Stomach (tissue), 9 donors: ENCODE results near the gene COX14. TPM values are rescaled to one million over a fixed set of nuclear protein-coding genes. Genes with fewer than 3 reads are reported as not detected.

ENCODE experiments used
- DNase-seq, 2 donors: peaks; one replicate each; pipeline versions ENCODE4 v3.0.0 to v3.0.0-alpha.2; 2013 to 2019
- H3K27ac ChIP-seq, 5 donors: fragments of 200-600 bp in 4 of 5; sonication (generic) in 4 of 5; one replicate each; pipeline ENCODE4 v1.5.1; 2013 to 2019; ENCODE audit warnings: mild to moderate bottlenecking in 1 of 5, moderate library complexity in 1 of 5
- H3K27me3 ChIP-seq, 3 donors: fragments of 200-600 bp; sonication (generic); one replicate each; pipeline ENCODE4 v1.5.1; 2017 to 2019; ENCODE audit warnings: mixed run types in 1 of 3
- H3K36me3 ChIP-seq, 4 donors: fragments of 200-600 bp; sonication (generic); 1 replicate in 3 of 4; 2 replicates in 1 of 4; pipeline ENCODE4 v1.5.1; 2016 to 2019
- H3K4me1 ChIP-seq, 4 donors: fragments of 200-600 bp; sonication (generic); one replicate each; pipeline ENCODE4 v1.5.1; 2016 to 2019
- H3K4me3 ChIP-seq, 4 donors: fragments of 200-600 bp; sonication (generic) in 3 of 4; one replicate each; pipeline ENCODE4 v1.5.1; 2016 to 2019; ENCODE audit warnings: mild to moderate bottlenecking in 1 of 4
- H3K9me3 ChIP-seq, 4 donors: fragments of 200-600 bp; sonication (generic); one replicate each; pipeline ENCODE4 v1.5.1; 2016 to 2019
- CTCF ChIP-seq, 7 experiments: fragments of 450-650 bp in 4 of 7; fragments of 200-600 bp in 3 of 7; sonication (generic) in 3 of 7; IDR thresholded peaks; one replicate each; pipeline ENCODE4 v1.5.1; 2016 to 2019; ENCODE audit warnings: antibody characterized with exemption in 7 of 7, control low read depth in 2 of 7, mild to moderate bottlenecking in 1 of 7
- EP300 ChIP-seq: sonication (generic); formaldehyde crosslinking; IDR thresholded peaks from one replicate; pipeline ENCODE4 v1.6.1; 2017; ENCODE audit warnings: antibody characterized with exemption
- POLR2A ChIP-seq, 4 donors: fragments of 450-650 bp; IDR thresholded peaks; one replicate each; pipeline ENCODE4 v1.6.1; 2016; ENCODE audit warnings: antibody characterized with exemption in 4 of 4, control low read depth in 2 of 4, mild to moderate bottlenecking in 1 of 4, moderate library complexity in 1 of 4
- POLR2AphosphoS5 ChIP-seq, 3 donors: sonication (generic); formaldehyde crosslinking; IDR thresholded peaks; one replicate each; pipeline ENCODE4 v1.6.1; 2016; ENCODE audit warnings: antibody characterized with exemption in 3 of 3
- WGBS, 5 donors: extraction: QIAGEN DNeasy Blood & Tissue Kit in 3 of 5; methylation state at CpG; one replicate each; pipeline versions ENCODE4 v1.1.5 to v1.1.7; 2013 to 2018; 5-methylcytosine and 5-hydroxymethylcytosine counted together
- intact Hi-C: fragments of 100-400 bp; cut with DNase I; formaldehyde crosslinking; loops from one replicate; pipeline ENCODE4 v1.15.1; 2023; ENCODE audit warnings: low total_unique reads
- polyA plus RNA-seq, 3 donors: library from polyadenylated mRNA; stranded (reverse); fragments of 200-250 nt; gene quantifications; one replicate each; pipeline ENCODE4 v1.2.3, GENCODE V29; 2013
- total RNA-seq, 5 donors: library from RNA; depleted of rRNA; stranded (reverse); fragments of >200 nt; gene quantifications; one replicate each; pipeline versions ENCODE4 v1.1.0 to v1.2.3, GENCODE V29; 2014 to 2016
- donor health status: healthy with polysubstance abuse.
- donor health status: Bipolar disorder and iron deficiency.
- donor health status: healthy.

The COX14 gene
- total and polyA plus RNA-seq, 8 donors = 9.8 to 153 (median 77.3) TPM

DNA sequence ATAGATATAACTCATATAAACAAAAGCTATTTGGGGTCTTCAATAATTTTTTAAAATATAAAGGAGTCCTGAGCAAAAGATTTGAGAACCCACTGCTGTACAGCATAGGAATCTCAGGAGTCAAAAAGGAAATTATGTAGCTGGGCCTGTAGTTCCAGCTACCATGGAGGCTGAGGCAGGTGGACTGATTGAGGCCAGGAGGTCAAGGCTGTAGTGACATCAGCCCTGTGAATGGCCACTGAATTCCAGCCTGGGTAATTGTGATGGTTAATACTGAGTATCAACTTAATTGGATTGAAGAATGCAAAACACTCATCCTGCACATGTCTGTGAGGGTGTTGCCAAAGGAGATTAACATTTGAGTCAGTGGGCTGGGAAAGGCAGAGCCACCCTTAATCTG, 44.6 kb downstream of the COX14 start:
- Histone ChIP-seq H3K36me3 (peaks cover 0 to 13% (median 9%) of the 10 kb centered on the region in 4 donors), H3K27ac (no peak overlapping the region), H3K4me1 (peaks cover 0 to 22% (median 8%) of the 10 kb centered on the region in 4 donors), H3K27me3 (no peaks in the 10 kb centered on the region), H3K9me3 (no peaks in the 10 kb centered on the region), H3K4me3 (no peak overlapping the region)
- TF ChIP-seq POLR2AphosphoS5 (IDR thresholded peaks at IDR 0.05) (no peak), CTCF (IDR thresholded peaks at IDR 0.05) (no peak), EP300 (no peak), POLR2A (IDR thresholded peaks at IDR 0.05) (no peak)
- no peak for DNase-seq
- intact Hi-C loops = no loop called here

DNA sequence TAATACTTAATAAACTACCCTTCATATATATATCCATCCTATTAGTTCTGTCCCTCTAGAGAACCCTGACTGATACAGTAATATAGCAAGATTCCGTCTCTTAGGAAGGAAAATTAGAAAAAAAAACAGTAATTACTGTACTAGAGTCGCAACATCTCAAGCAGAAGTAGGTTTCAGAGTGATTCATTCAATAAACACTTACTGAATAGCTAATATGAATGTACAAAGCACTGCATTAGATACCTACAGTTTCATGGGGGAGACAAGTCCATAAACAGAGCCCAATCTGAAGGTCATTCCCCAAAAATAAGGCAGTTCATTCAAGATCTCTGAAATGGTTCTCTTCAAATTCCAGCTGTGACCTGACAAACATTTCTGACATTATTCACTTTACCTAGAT, 45.2 kb downstream of the COX14 start:
- H3K27me3 ChIP-seq = no peaks in the 10 kb centered on the region
- peaks cover 0 to 13% (median 9%) of the 10 kb centered on the region in 4 donors for H3K36me3 ChIP-seq
- H3K4me1 ChIP-seq = peaks cover 0 to 26% (median 11%) of the 10 kb centered on the region in 4 donors
- no peaks in the 10 kb centered on the region for H3K9me3 ChIP-seq
- H3K27ac ChIP-seq = no peak overlapping the region
- TF ChIP-seq POLR2A (IDR thresholded peaks at IDR 0.05) (no peak), POLR2AphosphoS5 (IDR thresholded peaks at IDR 0.05) (no peak), CTCF (IDR thresholded peaks at IDR 0.05) (no peak), EP300 (no peak)
- no peak for DNase-seq
- intact Hi-C loops = no loop called here
- no peak overlapping the region for H3K4me3 ChIP-seq
- WGBS, 5 donors = 78 to 90% (median 81%) methylated on average over 2 of the region's 2 CpGs

GRCh38 chr12:50160643-50161042, 48.6 kb downstream of the COX14 start:
- Histone ChIP-seq H3K36me3 (no peaks in the 10 kb centered on the region), H3K27ac (no peak overlapping the region), H3K4me3 (no peak overlapping the region), H3K27me3 (no peaks in the 10 kb centered on the region), H3K9me3 (no peaks in the 10 kb centered on the region), H3K4me1 (peaks cover under 1 to 42% (median 22%) of the 10 kb centered on the region in 4 donors)
- no peak for TF ChIP-seq POLR2A (IDR thresholded peaks at IDR 0.05)
- TF ChIP-seq CTCF (IDR thresholded peaks at IDR 0.05) = no peak
- TF ChIP-seq POLR2AphosphoS5 (IDR thresholded peaks at IDR 0.05) = no peak
- TF ChIP-seq EP300 = no peak
- DNase-seq = no peak
- intact Hi-C loops = no loop called here

- Histone ChIP-seq H3K27ac (no peak overlapping the region), H3K4me1 (peaks cover 8 to 50% (median 32%) of the 10 kb centered on the region in 4 donors), H3K27me3 (no peaks in the 10 kb centered on the region), H3K36me3 (no peaks in the 10 kb centered on the region), H3K4me3 (no peak overlapping the region), H3K9me3 (no peaks in the 10 kb centered on the region)
- 59 to 82% (median 78%) methylated on average over 2 of the region's 2 CpGs for whole genome bisulfite sequencing, 5 donors
- intact Hi-C loops = no loop called here
- no peak for DNase-seq
- TF ChIP-seq POLR2A (IDR thresholded peaks at IDR 0.05) (no peak), POLR2AphosphoS5 (IDR thresholded peaks at IDR 0.05) (no peak), CTCF (IDR thresholded peaks at IDR 0.05) (no peak), EP300 (no peak)
Measured at GRCh38 chr12:50162230-50162629, 50.2 kb downstream of the COX14 start.
